Measurements from ENCODE around the gene MSTN. TPM values are rescaled to one million over a fixed set of nuclear protein-coding genes. Genes with fewer than 3 reads are reported as not detected.

Gene MSTN
- total RNA-seq, 1 experiment from 2014 or later = not detected

- no peak overlapping the region for H3K14ac ChIP-seq (ENCODE audit: insufficient read depth, low read length)
- H3K36me3 Mint-ChIP-seq (ENCODE audit: insufficient read depth in 1 of 3, low read depth in 3 of 3) = peaks cover 6 to 11% (median 6%) of the 10 kb centered on the region in 3 experiments; a peak in 5 of 7 replicates
- H3K4ac ChIP-seq (ENCODE audit: low read depth, low read length) = no peak overlapping the region
- H3K27me3 Mint-ChIP-seq (ENCODE audit: low read depth) = no peaks in the 10 kb centered on the region; the same call in 1 of the 2 replicates
- no peak for DNase-seq
- H3K27ac Mint-ChIP-seq = no peak overlapping the region
- no peak overlapping the region for H3K4me3 Mint-ChIP-seq
- no peak overlapping the region for H3K23ac ChIP-seq (ENCODE audit: insufficient read length, low read depth, low read length)
- H2BK15ac ChIP-seq (ENCODE audit: low read depth, low read length) = no peak overlapping the region
- H2BK120ac ChIP-seq (ENCODE audit: low read depth, low read length, poor library complexity, severe bottlenecking) = no peak overlapping the region
- no peak overlapping the region for H2AK5ac ChIP-seq (ENCODE audit: insufficient read length, low read length)
- H3K18ac ChIP-seq (ENCODE audit: insufficient read length, low read depth, low read length) = no peak overlapping the region
- H3K4me1 Mint-ChIP-seq = no peaks in the 10 kb centered on the region; a peak in 1 of 4 replicates
- H2BK12ac ChIP-seq (ENCODE audit: insufficient read length, low read depth, low read length) = no peak overlapping the region
- H2AFZ ChIP-seq (ENCODE audit: low read length) = no peak overlapping the region
- no peaks in the 10 kb centered on the region for H4K20me1 ChIP-seq (ENCODE audit: control insufficient read depth, insufficient read depth, insufficient read length)
- H2BK20ac ChIP-seq (ENCODE audit: low read depth, low read length, poor library complexity, severe bottlenecking) = no peak overlapping the region
- no peaks in the 10 kb centered on the region for H3K79me1 ChIP-seq (ENCODE audit: insufficient read depth, low read depth, low read length, poor library complexity, severe bottlenecking)
- no peaks in the 10 kb centered on the region for H3K4me1 ChIP-seq (ENCODE audit: insufficient read depth, low read length)
- H3K56ac ChIP-seq (ENCODE audit: insufficient read length, low read depth, low read length) = no peak overlapping the region
- no peak overlapping the region for H3K4me2 ChIP-seq (ENCODE audit: insufficient read depth, insufficient read length, low read length)
- H3K79me2 ChIP-seq (ENCODE audit: insufficient read depth, low read length) = no peaks in the 10 kb centered on the region
- no peak overlapping the region for H3K9ac ChIP-seq (ENCODE audit: extremely low read depth, insufficient read length, low read length)
- H3K23me2 ChIP-seq (ENCODE audit: insufficient read length, low read depth, low read length, poor library complexity, severe bottlenecking) = no peaks in the 10 kb centered on the region
- H4K91ac ChIP-seq (ENCODE audit: insufficient read length, low read depth, low read length) = no peak overlapping the region
- H3K9me3 ChIP-seq (ENCODE audit: control insufficient read depth, low read depth, low read length) = no peaks in the 10 kb centered on the region
- H3K9me3 Mint-ChIP-seq = peaks cover 25 to 27% of the 10 kb centered on the region in 2 experiments
- H4K5ac ChIP-seq (ENCODE audit: insufficient read length, low read depth, low read length) = no peak overlapping the region
- TF ChIP-seq, protein P1, sequence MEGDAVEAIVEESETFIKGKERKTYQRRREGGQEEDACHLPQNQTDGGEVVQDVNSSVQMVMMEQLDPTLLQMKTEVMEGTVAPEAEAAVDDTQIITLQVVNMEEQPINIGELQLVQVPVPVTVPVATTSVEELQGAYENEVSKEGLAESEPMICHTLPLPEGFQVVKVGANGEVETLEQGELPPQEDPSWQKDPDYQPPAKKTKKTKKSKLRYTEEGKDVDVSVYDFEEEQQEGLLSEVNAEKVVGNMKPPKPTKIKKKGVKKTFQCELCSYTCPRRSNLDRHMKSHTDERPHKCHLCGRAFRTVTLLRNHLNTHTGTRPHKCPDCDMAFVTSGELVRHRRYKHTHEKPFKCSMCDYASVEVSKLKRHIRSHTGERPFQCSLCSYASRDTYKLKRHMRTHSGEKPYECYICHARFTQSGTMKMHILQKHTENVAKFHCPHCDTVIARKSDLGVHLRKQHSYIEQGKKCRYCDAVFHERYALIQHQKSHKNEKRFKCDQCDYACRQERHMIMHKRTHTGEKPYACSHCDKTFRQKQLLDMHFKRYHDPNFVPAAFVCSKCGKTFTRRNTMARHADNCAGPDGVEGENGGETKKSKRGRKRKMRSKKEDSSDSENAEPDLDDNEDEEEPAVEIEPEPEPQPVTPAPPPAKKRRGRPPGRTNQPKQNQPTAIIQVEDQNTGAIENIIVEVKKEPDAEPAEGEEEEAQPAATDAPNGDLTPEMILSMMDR (conservative IDR thresholded peaks at IDR 0.05) = no peak
- no peak overlapping the region for H3T11ph ChIP-seq (ENCODE audit: low read length)
- H3K27me3 ChIP-seq (ENCODE audit: insufficient read depth, low read length) = no peaks in the 10 kb centered on the region
- no peak overlapping the region for H3K27ac ChIP-seq (ENCODE audit: insufficient read length, low read depth, low read length)
- no peak overlapping the region for H4K8ac ChIP-seq (replicated peaks; ENCODE audit: insufficient read length, low read depth, low read length)
- no peak overlapping the region for H2BK5ac ChIP-seq (ENCODE audit: insufficient read length, low read length)
Observed at GRCh38 chr2:190020720-190021119, 41.8 kb downstream of the MSTN start.
